Measurements from ENCODE around the gene MCU. TPM values are rescaled to one million over a fixed set of nuclear protein-coding genes. Genes with fewer than 3 reads are reported as not detected.
"Not testable (repeated sequence)": the region's sequence is repeated elsewhere in the genome, so short reads cannot be mapped to it uniquely, and the experiment has no call there.

Gene MCU, protein sequence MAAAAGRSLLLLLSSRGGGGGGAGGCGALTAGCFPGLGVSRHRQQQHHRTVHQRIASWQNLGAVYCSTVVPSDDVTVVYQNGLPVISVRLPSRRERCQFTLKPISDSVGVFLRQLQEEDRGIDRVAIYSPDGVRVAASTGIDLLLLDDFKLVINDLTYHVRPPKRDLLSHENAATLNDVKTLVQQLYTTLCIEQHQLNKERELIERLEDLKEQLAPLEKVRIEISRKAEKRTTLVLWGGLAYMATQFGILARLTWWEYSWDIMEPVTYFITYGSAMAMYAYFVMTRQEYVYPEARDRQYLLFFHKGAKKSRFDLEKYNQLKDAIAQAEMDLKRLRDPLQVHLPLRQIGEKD
- total RNA-seq (10 to 100 TPM in 4 of 5 experiments, 1 to 10 TPM in 1; 7.7 to 14.3 (median 12.7) TPM), polyA plus RNA-seq (1 to 10 TPM; 4.8 to 9.4 TPM), total RNA-seq (10.9 reads per million, percentile 37 among the genes with 10 or more reads in this experiment)

DNA sequence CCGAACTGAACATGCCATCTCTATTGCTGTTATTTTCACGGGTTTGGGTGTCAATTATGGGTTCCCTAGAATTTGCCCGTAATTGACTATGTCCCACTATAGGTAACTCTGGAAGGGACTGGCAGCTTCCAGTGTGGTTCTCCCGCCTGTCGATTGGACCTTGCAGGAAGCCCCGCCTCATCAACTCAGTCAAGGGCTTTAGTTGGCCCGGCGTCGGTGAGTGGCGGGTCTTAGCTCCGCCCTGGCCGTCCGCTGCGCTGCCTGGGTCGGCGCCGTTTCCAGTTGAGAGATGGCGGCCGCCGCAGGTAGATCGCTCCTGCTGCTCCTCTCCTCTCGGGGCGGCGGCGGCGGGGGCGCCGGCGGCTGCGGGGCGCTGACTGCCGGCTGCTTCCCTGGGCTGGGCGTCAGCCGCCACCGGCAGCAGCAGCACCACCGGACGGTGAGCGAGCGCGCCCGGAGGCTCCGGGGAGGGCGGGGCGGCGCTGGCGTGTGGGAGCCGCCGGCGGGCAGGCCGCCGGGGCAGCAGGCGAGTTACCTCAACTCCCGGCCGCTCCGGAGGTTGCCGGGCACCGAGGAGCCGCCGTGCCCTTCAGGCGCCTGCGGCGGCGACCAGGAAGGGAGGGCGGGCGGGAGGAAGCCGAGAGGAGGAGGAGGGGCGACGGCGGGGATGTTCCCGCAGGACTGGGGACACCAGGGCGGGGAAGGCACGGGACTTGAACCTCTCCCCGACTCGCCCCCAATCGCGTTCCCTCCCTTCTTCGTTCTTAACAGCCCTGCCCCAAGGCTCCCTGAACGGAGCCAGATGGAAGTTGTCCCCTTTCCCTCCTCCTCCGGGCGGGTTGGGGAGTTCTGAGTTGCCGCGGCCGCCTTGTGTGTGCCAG is at the start of gene MCU:
Gene MCU (plus strand): TSS at position 281 of the 881 bp plus-strand sequence. CDS start 9 bp downstream, at position 290.
- Mint-ChIP-seq H3K4me3 (peak within 1 kb of the TSS; percentile 84 to 93 (median 91)), H3K27me3 (peaks cover 0 to 6% (median 0%) of the 10 kb centered on the region in 5 donors), H3K36me3 (no peaks in the 10 kb centered on the region), H3K27ac (peak within 1 kb of the TSS; percentile 5 to 93 (median 76)), H3K9me3 (no peaks in the 10 kb centered on the region), H3K4me1 (peaks cover 9 to 39% (median 32%) of the 10 kb centered on the region in 7 donors)
- ATAC-seq (peak; percentile 98), DNase-seq (peak; percentile 85 to 94 (median 91))
- Histone ChIP-seq H3K9me3 (ENCODE audit: control insufficient read depth in 2 of 3, low read length in 3 of 3) (no peaks in the 10 kb centered on the region), H3K27me3 (ENCODE audit: control insufficient read depth in 2 of 2, insufficient read depth in 2 of 2, low read length in 2 of 2) (no peaks in the 10 kb centered on the region), H3K27ac (ENCODE audit: low read depth, low read length) (peak within 1 kb of the TSS; percentile 68), H3K4me3 (ENCODE audit: low read length) (peak within 1 kb of the TSS; percentile 86), H3K36me3 (ENCODE audit: control insufficient read depth in 2 of 3, insufficient read depth in 3 of 3, low read length in 3 of 3) (peaks cover 0 to 3% (median 0%) of the 10 kb centered on the region in 3 experiments), H3K4me1 (ENCODE audit: control insufficient read depth in 2 of 2, insufficient read depth in 2 of 2, low read length in 2 of 2) (peaks cover 11 to 12% of the 10 kb centered on the region in 2 donors)
- intact Hi-C loops (cut with micrococcal nuclease): loop anchor here (1.0 to 5.0 kb wide), 11 partner anchors 66 to 841 kb away; partner anchors contain the start of genes MICU1 (in 2 of the 2), DDIT4 (in 1 of the 2), DNAJC9 (in 1 of the 2) and P4HA1 (in 1 of the 2)
- ChIA-PET POLR2A (interaction anchor here (0.7 to 1.0 kb wide), 4 partner anchors 8 to 66 kb away, joined by 3 to 5 read pairs (median 4); partner anchors contain the start of gene MICU1), CTCF (interaction anchor here (0.5 to 1.0 kb wide), 3 partner anchors 12 to 934 kb away, joined by 3 read pairs; no protein-coding TSS in a partner anchor)

DNA sequence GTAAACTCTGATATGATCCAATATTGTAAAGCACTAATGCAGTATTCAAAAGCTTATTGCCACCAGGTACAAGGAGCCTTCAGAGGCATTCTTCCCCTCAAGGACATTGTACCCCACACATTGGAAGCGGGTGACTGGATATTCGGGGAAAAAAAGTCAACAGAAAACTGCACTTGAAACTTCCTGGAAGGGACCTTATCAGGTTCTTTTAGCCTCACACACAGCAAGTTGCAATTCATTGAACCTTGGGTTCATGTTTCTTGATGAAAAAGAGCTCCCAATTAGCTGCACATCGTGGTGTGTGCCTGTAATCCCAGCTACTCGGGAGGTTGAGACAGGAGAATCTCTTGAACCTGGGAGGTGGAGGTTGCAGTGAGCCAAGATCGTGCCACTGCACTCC is 49.6 kb upstream of the MCU start:
- ATAC-seq (no peak), DNase-seq (no peak)
- H3K4me3 ChIP-seq (ENCODE audit: low read length): no peak overlapping the region
- H3K4me3 Mint-ChIP-seq: no peak overlapping the region
- ChIA-PET POLR2A (no interaction called here), CTCF (no interaction called here)
- no peaks in the 10 kb centered on the region for H3K36me3 ChIP-seq (ENCODE audit: control insufficient read depth in 2 of 3, insufficient read depth in 3 of 3, low read length in 3 of 3)
- intact Hi-C loops (cut with micrococcal nuclease): no loop called here
- peaks cover 0 to 7% (median 0%) of the 10 kb centered on the region in 7 donors for H3K4me1 Mint-ChIP-seq
- H3K27ac Mint-ChIP-seq: no peak overlapping the region
- peaks cover 0 to 1% (median 0%) of the 10 kb centered on the region in 11 donors for H3K9me3 Mint-ChIP-seq
- H3K4me1 ChIP-seq (ENCODE audit: control insufficient read depth in 2 of 2, insufficient read depth in 2 of 2, low read length in 2 of 2): no peaks in the 10 kb centered on the region
- peaks cover 0 to 16% (median 3%) of the 10 kb centered on the region in 5 donors for H3K27me3 Mint-ChIP-seq
- H3K27me3 ChIP-seq (ENCODE audit: control insufficient read depth in 2 of 2, insufficient read depth in 2 of 2, low read length in 2 of 2): no peaks in the 10 kb centered on the region
- H3K9me3 ChIP-seq (ENCODE audit: control insufficient read depth in 2 of 3, low read length in 3 of 3): no peaks in the 10 kb centered on the region
- H3K36me3 Mint-ChIP-seq: no peaks in the 10 kb centered on the region
- H3K27ac ChIP-seq (ENCODE audit: low read depth, low read length): no peak overlapping the region

DNA sequence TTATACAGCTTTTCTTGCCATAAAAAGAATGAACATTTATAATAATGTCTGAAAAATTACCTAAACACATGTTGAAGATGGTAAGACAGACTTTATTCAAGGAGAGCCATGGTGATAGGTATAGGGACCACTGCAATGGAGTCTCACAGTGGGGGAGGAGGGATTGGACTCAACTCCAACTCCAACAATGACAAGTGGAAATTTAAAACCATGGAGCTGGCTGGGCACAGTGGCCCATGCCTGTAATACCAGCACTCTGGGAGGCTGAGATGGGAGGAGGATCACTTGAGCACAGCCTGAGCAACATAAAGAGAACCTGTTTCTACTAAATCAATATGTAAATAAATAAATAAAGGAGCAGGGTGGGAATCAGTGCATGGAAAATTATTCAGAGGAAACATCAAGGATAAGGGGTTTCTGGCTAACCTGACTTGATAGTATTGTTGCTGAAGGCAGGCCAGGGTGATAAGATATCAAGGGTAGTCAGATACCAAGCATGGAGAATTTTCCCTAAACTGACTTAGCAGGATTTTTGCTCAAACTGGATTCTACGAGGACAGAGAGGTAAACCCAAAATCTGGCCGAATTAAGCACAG is 46.6 kb upstream of the MCU start:
- Mint-ChIP-seq H3K9me3 (peaks cover 0 to 1% (median 0%) of the 10 kb centered on the region in 11 donors), H3K27me3 (peaks cover 0 to 16% (median 0%) of the 10 kb centered on the region in 5 donors), H3K27ac (no peak overlapping the region), H3K36me3 (no peaks in the 10 kb centered on the region), H3K4me3 (no peak overlapping the region), H3K4me1 (no peaks in the 10 kb centered on the region)
- Histone ChIP-seq H3K4me1 (ENCODE audit: control insufficient read depth in 2 of 2, insufficient read depth in 2 of 2, low read length in 2 of 2) (no peaks in the 10 kb centered on the region), H3K27ac (ENCODE audit: low read depth, low read length) (no peak overlapping the region), H3K27me3 (ENCODE audit: control insufficient read depth in 2 of 2, insufficient read depth in 2 of 2, low read length in 2 of 2) (no peaks in the 10 kb centered on the region), H3K9me3 (ENCODE audit: control insufficient read depth in 2 of 3, low read length in 3 of 3) (no peaks in the 10 kb centered on the region), H3K4me3 (ENCODE audit: low read length) (no peak overlapping the region), H3K36me3 (ENCODE audit: control insufficient read depth in 2 of 3, insufficient read depth in 3 of 3, low read length in 3 of 3) (no peaks in the 10 kb centered on the region)
- no peak for ATAC-seq
- POLR2A ChIA-PET: interaction anchor here (0.6 kb wide), 1 partner anchor 48 kb away, joined by 3 read pairs; no protein-coding TSS in a partner anchor
- intact Hi-C loops (cut with micrococcal nuclease): no loop called here
- DNase-seq: no peak
- CTCF ChIA-PET: interaction anchor here (0.5 to 1.0 kb wide), 2 partner anchors 11 to 15 kb away, joined by 3 to 4 read pairs; no protein-coding TSS in a partner anchor

DNA sequence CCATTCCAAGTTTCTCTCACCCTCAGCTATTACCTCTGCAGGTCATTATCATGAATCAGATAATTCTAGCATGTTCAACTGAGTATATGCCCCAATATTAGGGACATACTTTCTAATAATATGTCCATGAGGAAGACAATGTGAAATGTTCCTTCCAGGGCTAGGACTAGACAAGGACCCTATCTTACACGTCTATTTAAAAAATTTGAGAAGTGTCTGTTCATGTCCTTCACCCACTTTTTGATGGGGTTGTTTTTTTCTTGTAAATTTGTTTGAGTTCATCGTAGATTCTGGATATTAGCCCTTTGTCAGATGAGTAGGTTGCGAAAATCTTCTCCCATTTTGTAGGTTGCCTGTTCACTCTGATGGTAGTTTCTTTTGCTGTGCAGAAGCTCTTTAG is 45.0 kb upstream of the MCU start:
- H3K4me3 ChIP-seq (ENCODE audit: low read length); H3K4me1 ChIP-seq (ENCODE audit: control insufficient read depth in 2 of 2, insufficient read depth in 2 of 2, low read length in 2 of 2); H3K27ac ChIP-seq (ENCODE audit: low read depth, low read length); H3K4me3 Mint-ChIP-seq; POLR2A ChIA-PET; ATAC-seq; H3K27me3 ChIP-seq (ENCODE audit: control insufficient read depth in 2 of 2, insufficient read depth in 2 of 2, low read length in 2 of 2); H3K4me1 Mint-ChIP-seq; H3K27ac Mint-ChIP-seq; H3K9me3 Mint-ChIP-seq; DNase-seq; CTCF ChIA-PET; H3K36me3 ChIP-seq (ENCODE audit: control insufficient read depth in 2 of 3, insufficient read depth in 3 of 3, low read length in 3 of 3); intact Hi-C loops (cut with micrococcal nuclease); H3K9me3 ChIP-seq (ENCODE audit: control insufficient read depth in 2 of 3, low read length in 3 of 3); H3K36me3 Mint-ChIP-seq: not testable (repeated sequence)
- peaks cover 0 to 16% (median 0%) of the 10 kb centered on the region in 5 donors for H3K27me3 Mint-ChIP-seq

DNA sequence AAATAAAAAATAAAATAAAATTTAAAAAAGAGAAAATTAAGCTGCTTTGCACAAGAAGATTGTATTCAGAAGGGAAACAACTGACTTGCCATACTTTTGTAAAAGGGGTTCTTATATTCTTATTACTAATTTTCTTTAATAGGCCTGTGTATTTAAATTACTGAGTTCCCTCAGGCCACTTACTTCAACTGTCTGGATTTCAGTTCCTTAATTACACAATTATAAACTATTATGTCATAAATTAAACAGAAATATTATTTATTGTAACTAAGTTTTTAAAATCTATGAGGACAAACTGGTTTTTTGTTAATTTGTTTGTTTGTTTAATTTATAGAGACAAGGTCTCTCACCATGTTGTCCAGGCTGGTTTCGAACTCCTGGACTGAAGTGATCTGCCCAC is 43.6 kb upstream of the MCU start:
- ChIA-PET POLR2A (no interaction called here), CTCF (interaction anchor here (0.6 kb wide), 1 partner anchor 12 kb away, joined by 3 read pairs; no protein-coding TSS in a partner anchor)
- Mint-ChIP-seq H3K4me1 (no peaks in the 10 kb centered on the region), H3K4me3 (no peak overlapping the region), H3K9me3 (peaks cover 0 to 1% (median 0%) of the 10 kb centered on the region in 11 donors), H3K36me3 (no peaks in the 10 kb centered on the region), H3K27me3 (peaks cover 0 to 10% (median 0%) of the 10 kb centered on the region in 5 donors), H3K27ac (no peak overlapping the region)
- no peaks in the 10 kb centered on the region for H3K27me3 ChIP-seq (ENCODE audit: control insufficient read depth in 2 of 2, insufficient read depth in 2 of 2, low read length in 2 of 2)
- no peaks in the 10 kb centered on the region for H3K9me3 ChIP-seq (ENCODE audit: control insufficient read depth in 2 of 3, low read length in 3 of 3)
- ATAC-seq (no peak), DNase-seq (no peak)
- no peak overlapping the region for H3K27ac ChIP-seq (ENCODE audit: low read depth, low read length)
- no peak overlapping the region for H3K4me3 ChIP-seq (ENCODE audit: low read length)
- no peaks in the 10 kb centered on the region for H3K36me3 ChIP-seq (ENCODE audit: control insufficient read depth in 2 of 3, insufficient read depth in 3 of 3, low read length in 3 of 3)
- no peaks in the 10 kb centered on the region for H3K4me1 ChIP-seq (ENCODE audit: control insufficient read depth in 2 of 2, insufficient read depth in 2 of 2, low read length in 2 of 2)
- intact Hi-C loops (cut with micrococcal nuclease): no loop called here

DNA sequence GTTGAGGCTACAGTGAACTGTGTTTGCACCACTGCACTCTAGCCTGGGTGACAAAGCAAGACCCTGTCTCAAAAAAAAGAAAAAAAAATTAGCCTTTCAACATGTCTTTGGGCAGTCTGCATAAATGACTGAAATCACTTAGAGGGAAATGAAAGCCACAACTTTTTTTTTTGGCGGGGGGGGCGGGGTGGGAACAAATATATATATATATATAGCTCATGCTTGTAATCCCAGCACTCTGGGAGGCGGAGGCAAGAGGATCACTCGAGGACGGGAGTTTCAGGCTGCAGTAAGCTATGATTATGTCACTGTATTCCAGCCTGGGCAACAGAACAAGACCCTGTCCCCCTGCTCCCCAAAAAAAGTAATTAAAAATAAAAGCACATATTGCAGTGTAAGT is 42.7 kb upstream of the MCU start:
- no peak overlapping the region for H3K4me3 Mint-ChIP-seq
- H3K27me3 Mint-ChIP-seq: peaks cover 0 to 14% (median 0%) of the 10 kb centered on the region in 5 donors
- ATAC-seq: no peak
- intact Hi-C loops (cut with micrococcal nuclease): no loop called here
- ChIA-PET CTCF (no interaction called here), POLR2A (interaction anchor here (0.6 kb wide), 1 partner anchor 9 kb away, joined by 3 read pairs; no protein-coding TSS in a partner anchor)
- no peak overlapping the region for H3K27ac ChIP-seq (ENCODE audit: low read depth, low read length)
- H3K4me1 Mint-ChIP-seq: no peaks in the 10 kb centered on the region
- H3K27ac Mint-ChIP-seq: no peak overlapping the region
- peaks cover 0 to 1% (median 0%) of the 10 kb centered on the region in 11 donors for H3K9me3 Mint-ChIP-seq
- DNase-seq: no peak
- H3K27me3 ChIP-seq (ENCODE audit: control insufficient read depth in 2 of 2, insufficient read depth in 2 of 2, low read length in 2 of 2): no peaks in the 10 kb centered on the region
- no peaks in the 10 kb centered on the region for H3K9me3 ChIP-seq (ENCODE audit: control insufficient read depth in 2 of 3, low read length in 3 of 3)
- no peaks in the 10 kb centered on the region for H3K36me3 ChIP-seq (ENCODE audit: control insufficient read depth in 2 of 3, insufficient read depth in 3 of 3, low read length in 3 of 3)
- H3K4me1 ChIP-seq (ENCODE audit: control insufficient read depth in 2 of 2, insufficient read depth in 2 of 2, low read length in 2 of 2): no peaks in the 10 kb centered on the region
- H3K4me3 ChIP-seq (ENCODE audit: low read length): no peak overlapping the region
- H3K36me3 Mint-ChIP-seq: no peaks in the 10 kb centered on the region

All from naive thymus-derived CD4-positive, alpha-beta T cell (primary cell).